ENCODE data around the gene PCYT2.

PCYT2 gene

GRCh38 chr17:81869221-81870130 lies 41.7 kb downstream of the PCYT2 start:
- DNase-seq (ENCODE audit: low spot score), result no peak

GRCh38 chr17:81868674-81869220 lies 42.5 kb downstream of the PCYT2 start:
- DNase-seq (ENCODE audit: low spot score), result no peak

- DNase-seq (ENCODE audit: low spot score), result no peak
Observed at GRCh38 chr17:81867991-81868673, 43.1 kb downstream of the PCYT2 start.

GRCh38 chr17:81867170-81867990 lies 43.8 kb downstream of the PCYT2 start:
- DNase-seq (ENCODE audit: low spot score), result no peak

- DNase-seq (ENCODE audit: low spot score), result no peak
Observed at GRCh38 chr17:81866440-81867169, 44.6 kb downstream of the PCYT2 start.

- no peak for DNase-seq (ENCODE audit: low spot score)
Observed at GRCh38 chr17:81865733-81866439, 45.3 kb downstream of the PCYT2 start.

- no peak for DNase-seq (ENCODE audit: low spot score)
Observed at GRCh38 chr17:81865358-81865732, 45.9 kb downstream of the PCYT2 start.

- no peak for DNase-seq (ENCODE audit: low spot score)
Observed at GRCh38 chr17:81863833-81864768, 47.1 kb downstream of the PCYT2 start.

- DNase-seq (ENCODE audit: low spot score), result no peak
Observed at GRCh38 chr17:81863123-81863675, 48.0 kb downstream of the PCYT2 start.

- DNase-seq (ENCODE audit: low spot score), result peak; percentile 99
Observed at GRCh38 chr17:81860756-81861568, 50.2 kb downstream of the PCYT2 start.

GRCh38 chr17:81859906-81860755 lies 51.1 kb downstream of the PCYT2 start, which contains the start of gene P4HB:
TSS of gene P4HB (minus strand) at chr17:81860535. CDS start at chr17:81860471, 64 bp downstream.
- no peak for DNase-seq (ENCODE audit: low spot score)

- no peak for DNase-seq (ENCODE audit: low spot score)
Observed at GRCh38 chr17:81858967-81859905, 52.0 kb downstream of the PCYT2 start.

GRCh38 chr17:81858170-81858966 lies 52.8 kb downstream of the PCYT2 start:
- no peak for DNase-seq (ENCODE audit: low spot score)

GRCh38 chr17:81854974-81855774 lies 56.0 kb downstream of the PCYT2 start:
- DNase-seq (ENCODE audit: low spot score), result no peak

GRCh38 chr17:81852237-81852636 lies 59.0 kb downstream of the PCYT2 start:
- DNase-seq (ENCODE audit: low spot score), result no peak
